SHP77 (cell line): ENCODE data around the gene VENTX.

ENCODE experiments used
- DNase-seq, 2 experiments: peaks; one replicate each; lab custom pipeline; 2025; lab: John Stamatoyannopoulos, UW

Gene VENTX

DNA sequence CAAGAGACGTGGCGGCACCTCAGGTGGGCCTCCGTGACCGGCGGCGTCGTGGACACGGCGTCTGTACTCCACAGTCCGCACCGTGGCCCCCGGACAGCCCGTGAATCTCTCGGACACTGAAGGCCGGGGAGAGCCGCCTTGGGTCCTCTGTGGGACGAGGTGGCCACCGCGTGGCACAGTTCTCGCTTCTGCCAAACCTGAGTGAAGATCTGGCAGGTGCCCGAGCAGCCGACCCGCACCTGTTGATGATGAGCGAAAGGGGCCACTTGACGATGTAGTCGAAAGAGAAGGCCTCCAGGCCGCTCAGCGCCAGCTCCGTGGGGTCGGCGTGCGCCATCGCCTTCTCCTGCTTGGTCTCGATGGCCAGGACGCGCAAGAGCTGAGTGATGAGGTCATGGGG lies 47.6 kb downstream of the VENTX start:
- no peak for DNase-seq

- DNase-seq: no peak
Observed at GRCh38 chr10:133286366-133286765, 48.7 kb downstream of the VENTX start.

DNA sequence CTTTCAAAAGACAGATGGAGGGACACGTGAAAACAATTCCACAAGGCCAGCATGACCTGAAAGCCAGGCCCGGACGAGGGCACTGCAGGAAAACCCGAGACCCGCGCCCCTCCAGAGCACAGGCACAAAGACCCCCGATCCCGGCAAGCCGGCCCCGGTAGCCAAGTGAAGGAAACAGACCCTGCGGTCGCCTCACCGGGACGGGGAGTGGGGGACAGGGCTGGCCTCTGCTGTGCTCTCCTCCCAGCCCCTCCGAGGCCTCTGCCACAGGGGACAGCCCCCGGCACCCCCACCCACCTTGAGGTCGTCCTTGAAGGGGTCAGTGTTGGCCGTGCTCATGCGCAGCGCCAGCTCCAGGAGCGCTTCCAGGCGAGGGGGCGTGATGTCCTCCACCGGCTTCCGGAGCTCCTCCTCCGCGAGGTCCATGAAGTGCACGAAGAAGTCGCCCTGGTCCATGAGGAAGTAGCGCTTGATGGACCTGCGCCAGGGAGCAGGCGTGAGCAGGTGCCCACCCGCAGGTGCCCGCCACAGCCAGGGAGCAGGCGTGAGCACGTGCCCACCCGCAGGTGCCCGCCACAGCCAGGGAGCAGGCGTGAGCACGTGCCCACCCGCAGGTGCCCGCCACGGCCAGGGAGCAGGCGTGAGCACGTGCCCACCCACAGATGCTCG lies 50.3 kb downstream of the VENTX start:
- DNase-seq: no peak

GRCh38 chr10:133289761-133290160 lies 52.1 kb downstream of the VENTX start:
- DNase-seq: no peak
